Superior temporal gyrus (tissue), 1 donor: ENCODE results near the gene STX8.
"Not testable (repeated sequence)": the region's sequence is repeated elsewhere in the genome, so short reads cannot be mapped to it uniquely, and the experiment has no call there.

ENCODE experiments used
- DNase-seq: peaks from one replicate; pipeline ENCODE4 v3.0.0-alpha.2; 2016; ENCODE audit errors: extremely low spot score

Gene STX8

GRCh38 chr17:9343516-9343915, 232.1 kb downstream of the STX8 start:
- no peak for DNase-seq

- DNase-seq, result no peak
These were observed 233.4 kb downstream of the STX8 start for GRCh38 chr17:9342225-9342624.

GRCh38 chr17:9339958-9340357, 235.7 kb downstream of the STX8 start:
- DNase-seq, result no peak

- DNase-seq, result not testable (repeated sequence)
These were observed 236.1 kb downstream of the STX8 start for GRCh38 chr17:9339482-9339881.

- DNase-seq, result no peak
These were observed 238.8 kb downstream of the STX8 start for GRCh38 chr17:9336817-9337216.

GRCh38 chr17:9334536-9335446, 240.8 kb downstream of the STX8 start:
- no peak for DNase-seq

GRCh38 chr17:9332132-9332494, 243.5 kb downstream of the STX8 start:
- DNase-seq, result no peak

- peak; percentile 49 for DNase-seq
These were observed 244.1 kb downstream of the STX8 start for GRCh38 chr17:9331279-9332131.

- DNase-seq, result peak; percentile 33
These were observed 244.9 kb downstream of the STX8 start for GRCh38 chr17:9330611-9331271.

- no peak for DNase-seq
These were observed 245.5 kb downstream of the STX8 start for GRCh38 chr17:9330141-9330540.

- DNase-seq, result no peak
These were observed 246.2 kb downstream of the STX8 start for GRCh38 chr17:9329251-9329921.

- DNase-seq, result no peak
These were observed 250.8 kb downstream of the STX8 start for GRCh38 chr17:9324864-9325263.

- no peak for DNase-seq
These were observed 253.3 kb downstream of the STX8 start for GRCh38 chr17:9322326-9322725.

- DNase-seq, result no peak
These were observed 253.7 kb downstream of the STX8 start for GRCh38 chr17:9321890-9322289.

- DNase-seq, result no peak
These were observed 260.3 kb downstream of the STX8 start for GRCh38 chr17:9315360-9315759.

GRCh38 chr17:9313346-9313745, 262.3 kb downstream of the STX8 start:
- DNase-seq, result peak; percentile 47

GRCh38 chr17:9309216-9309615, 266.4 kb downstream of the STX8 start:
- no peak for DNase-seq

GRCh38 chr17:9308069-9308468, 267.6 kb downstream of the STX8 start:
- no peak for DNase-seq

GRCh38 chr17:9307313-9307998, 268.2 kb downstream of the STX8 start:
- DNase-seq, result no peak

- DNase-seq, result no peak
These were observed 269.5 kb downstream of the STX8 start for GRCh38 chr17:9306086-9306485.

GRCh38 chr17:9299695-9300094, 275.9 kb downstream of the STX8 start:
- DNase-seq, result no peak
